Hepatic stellate cell (primary cell): Measurements from ENCODE around the gene UBQLN1.
A peak's percentile ranks its signal among the peaks of the same experiment; 100 is the strongest.
"Not testable (repeated sequence)": the region's sequence is repeated elsewhere in the genome, so short reads cannot be mapped to it uniquely, and the experiment has no call there.

ENCODE experiments used
- DNase-seq: peaks from one replicate; pipeline ENCODE4 v3.0.0; 2011; ENCODE audit warnings: low spot score

UBQLN1 gene

DNA sequence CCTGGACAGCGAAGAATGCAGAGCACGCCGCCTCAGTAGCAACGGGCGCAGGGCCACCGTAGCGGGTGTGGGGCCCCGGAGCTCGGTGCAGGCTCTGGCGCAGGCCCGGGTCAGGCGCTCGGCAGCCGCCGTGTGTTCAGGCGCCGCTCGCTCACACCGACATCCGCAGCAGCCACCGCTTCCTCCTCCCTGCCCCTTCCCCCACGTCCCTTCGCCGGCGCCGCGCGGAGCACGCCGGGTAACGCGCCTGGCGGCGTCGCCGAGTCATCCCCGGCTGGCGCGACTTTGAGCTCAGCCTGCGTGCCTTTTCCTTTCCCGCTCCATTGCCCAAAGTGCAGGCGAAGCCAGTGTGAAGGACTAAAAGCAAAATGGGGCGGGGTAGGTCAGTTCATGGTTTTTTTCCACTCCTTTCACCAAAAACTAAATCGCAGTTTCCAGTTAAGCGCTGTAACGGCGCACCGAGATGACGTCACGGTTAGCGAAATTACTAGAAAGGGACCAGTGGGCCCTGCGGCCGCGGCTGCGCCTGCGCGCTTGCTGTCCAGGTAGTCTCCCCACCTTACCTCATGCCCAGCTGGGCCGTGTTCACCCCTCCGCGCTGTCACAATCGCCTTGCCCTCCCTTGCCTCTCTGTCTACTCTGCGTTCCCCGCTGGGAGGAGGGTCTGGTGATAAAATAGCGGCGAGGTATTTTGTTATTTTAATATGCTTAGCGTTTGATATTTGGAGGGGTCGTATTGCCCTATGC, at the start of gene UBQLN1:
Gene UBQLN1 (minus strand): TSS at position 191 of the 747 bp plus-strand sequence. CDS start 279 bp downstream, outside the sequence.
- peak; percentile 93 for DNase-seq

- DNase-seq = no peak
Observed at GRCh38 chr9:83754383-83754977, 46.7 kb upstream of the UBQLN1 start.

DNA sequence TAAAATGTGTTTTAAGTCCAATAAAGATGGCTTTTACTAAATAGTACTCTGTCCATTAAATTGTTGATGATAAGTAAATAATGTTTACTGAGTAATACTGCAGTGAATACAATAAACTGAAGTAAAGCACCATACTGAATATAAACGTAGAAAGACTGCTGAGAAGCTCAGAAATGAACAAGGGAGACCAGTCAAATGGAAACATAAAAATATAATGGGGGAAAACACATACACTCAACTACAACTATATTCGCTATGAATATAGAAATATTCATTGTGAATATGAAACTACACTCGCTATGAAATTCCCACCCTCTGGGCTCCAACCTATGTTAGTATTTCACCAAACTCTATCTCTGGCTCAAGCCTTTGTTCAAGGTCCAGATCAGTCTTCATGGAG, 41.9 kb upstream of the UBQLN1 start:
- DNase-seq = no peak

- DNase-seq = no peak
Observed at GRCh38 chr9:83744206-83744605, 36.4 kb upstream of the UBQLN1 start.

DNA sequence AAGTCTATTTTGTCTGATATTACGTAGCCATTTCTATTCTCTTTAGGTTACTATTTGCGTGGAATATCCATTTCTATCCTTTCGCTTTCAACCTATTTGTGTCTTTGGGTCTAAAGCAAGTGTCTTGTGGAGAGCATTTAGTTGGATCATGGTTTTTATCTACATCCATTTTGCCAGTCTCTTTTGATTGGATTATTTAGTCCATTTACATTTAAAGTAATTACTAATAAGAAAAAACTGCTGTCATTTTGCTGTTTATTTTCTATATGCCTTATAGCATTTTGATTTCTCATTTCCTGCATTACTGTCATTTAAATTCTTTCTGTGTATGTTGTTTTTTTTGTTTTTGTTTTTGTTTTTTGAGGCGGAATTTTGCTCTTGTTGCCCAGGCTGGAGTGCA, 26.0 kb upstream of the UBQLN1 start:
- DNase-seq = no peak

DNA sequence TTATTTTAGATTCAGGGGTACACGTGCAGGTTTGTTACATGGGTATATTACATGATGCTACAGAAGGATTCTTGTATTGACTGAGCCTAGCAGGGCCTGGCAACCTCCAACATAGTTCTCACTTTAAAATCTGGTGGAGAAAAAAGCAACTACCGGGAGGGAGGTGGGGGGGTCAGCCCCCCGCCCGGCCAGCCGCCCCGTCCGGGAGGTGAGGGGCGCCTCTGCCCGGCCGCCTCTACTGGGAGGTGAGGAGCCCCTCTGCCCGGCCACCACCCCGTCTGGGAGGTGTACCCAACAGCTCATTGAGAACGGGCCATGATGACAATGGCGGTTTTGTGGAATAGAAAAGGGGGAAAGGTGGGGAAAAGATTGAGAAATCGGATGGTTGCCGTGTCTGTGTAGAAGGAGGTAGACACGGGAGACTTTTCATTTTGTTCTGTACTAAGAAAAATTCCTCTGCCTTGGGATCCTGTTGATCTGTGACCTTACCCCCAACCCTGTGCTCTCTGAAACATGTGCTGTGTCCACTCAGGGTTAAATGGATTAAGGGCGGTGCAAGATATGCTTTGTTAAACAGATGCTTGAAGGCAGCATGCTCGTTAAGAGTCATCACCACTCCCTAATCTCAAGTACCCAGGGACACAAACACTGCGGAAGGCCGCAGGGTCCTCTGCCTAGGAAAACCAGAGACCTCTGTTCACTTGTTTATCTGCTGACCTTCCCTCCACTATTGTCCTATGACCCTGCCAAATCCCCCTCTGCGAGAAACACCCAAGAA, 21.0 kb upstream of the UBQLN1 start:
- not testable (repeated sequence) for DNase-seq

DNA sequence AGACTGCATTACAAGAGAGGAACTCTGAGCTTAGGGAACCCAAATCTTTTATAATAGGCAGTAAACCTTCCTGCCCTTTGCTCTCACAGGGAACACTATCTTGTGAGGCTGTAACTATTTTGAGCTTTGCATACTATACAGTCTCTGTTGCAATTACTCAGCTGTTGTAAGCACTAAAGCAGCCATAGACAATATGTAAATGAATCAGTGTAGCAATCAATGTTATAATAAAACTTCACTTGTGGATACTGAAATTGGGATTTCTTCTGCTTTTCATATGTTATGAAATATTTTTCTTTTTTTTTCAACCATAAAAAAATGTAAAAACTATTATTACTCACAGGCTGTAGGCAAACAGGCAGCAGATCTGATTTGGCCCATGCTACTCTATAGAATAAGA, 16.7 kb upstream of the UBQLN1 start:
- no peak for DNase-seq

GRCh38 chr9:83722726-83723495, 15.2 kb upstream of the UBQLN1 start:
- DNase-seq = no peak

DNA sequence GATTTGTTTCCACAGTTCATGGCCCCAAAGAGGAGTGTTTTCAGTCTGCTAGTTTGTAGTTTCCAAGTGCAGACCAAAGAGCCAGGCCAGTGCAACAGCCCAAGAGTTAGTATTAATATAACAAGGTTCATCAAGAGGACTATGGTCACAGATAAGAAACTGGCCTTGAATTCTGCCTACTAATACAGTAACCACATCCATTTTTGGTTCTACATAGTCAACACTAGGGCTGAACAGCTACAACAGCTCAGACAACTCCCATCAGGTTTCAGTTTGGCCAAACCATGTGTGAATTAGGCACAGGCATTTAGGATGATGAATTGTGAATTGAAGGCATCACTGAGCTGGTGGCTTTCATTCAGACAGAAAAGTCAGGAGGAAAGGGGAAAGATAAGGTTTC, 13.8 kb upstream of the UBQLN1 start:
- DNase-seq = no peak

DNA sequence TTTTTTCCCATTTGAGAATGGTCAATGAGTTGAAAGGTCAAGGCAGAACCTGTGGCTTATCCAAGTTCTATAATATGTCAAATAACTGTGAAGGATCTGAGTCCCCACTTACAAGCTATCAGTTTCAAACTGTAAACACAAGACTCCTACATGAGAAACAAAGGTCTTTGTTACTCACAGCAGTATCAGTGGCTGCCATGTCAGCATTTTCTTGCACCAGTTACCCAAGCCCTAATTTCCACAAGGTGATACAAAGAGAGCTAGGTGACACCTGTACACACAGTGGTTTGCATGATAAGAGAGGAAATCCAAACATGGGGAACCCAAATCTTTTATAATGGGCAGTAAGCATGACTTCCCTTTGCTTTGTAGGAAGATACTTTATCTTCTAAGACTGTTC, 8.0 kb upstream of the UBQLN1 start:
- DNase-seq = no peak

DNA sequence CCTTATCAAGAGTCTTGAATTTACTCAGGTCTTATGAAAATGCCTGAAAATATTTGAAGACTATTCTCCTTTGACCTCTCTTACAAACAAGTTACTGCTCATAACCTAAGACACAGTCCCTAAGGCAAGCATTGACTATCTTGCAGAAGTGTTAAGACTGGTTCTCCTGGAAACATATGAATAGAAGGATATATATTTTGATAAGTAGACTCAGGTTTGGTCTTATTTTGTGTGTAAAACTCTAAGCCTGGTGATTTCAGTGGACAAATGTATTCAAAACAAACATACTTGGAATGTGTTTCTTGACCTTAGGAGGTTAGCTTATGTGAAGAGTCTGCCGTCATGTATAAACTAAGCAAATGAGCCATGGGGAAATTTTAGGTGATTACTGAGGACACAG, 7.5 kb upstream of the UBQLN1 start:
- no peak for DNase-seq

DNA sequence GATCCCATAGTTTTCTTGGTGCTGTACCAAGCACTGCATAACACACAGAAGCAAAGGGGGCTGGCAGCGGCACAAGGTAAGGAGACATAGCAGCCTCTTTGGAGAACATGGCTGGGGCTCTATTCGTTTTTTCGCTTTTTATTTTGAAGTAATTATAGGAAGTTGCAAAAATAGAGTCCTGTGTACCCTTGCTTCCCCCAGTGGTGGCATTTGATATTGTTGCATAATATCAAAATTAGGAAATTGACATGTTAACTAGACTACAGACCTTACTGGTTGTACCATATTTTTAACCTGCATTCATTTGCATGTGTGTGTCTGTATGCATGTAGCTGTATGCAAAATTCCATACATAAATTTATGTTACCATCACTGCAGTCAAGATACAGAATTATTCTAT, 6.6 kb upstream of the UBQLN1 start:
- peak; percentile 10 for DNase-seq

DNA sequence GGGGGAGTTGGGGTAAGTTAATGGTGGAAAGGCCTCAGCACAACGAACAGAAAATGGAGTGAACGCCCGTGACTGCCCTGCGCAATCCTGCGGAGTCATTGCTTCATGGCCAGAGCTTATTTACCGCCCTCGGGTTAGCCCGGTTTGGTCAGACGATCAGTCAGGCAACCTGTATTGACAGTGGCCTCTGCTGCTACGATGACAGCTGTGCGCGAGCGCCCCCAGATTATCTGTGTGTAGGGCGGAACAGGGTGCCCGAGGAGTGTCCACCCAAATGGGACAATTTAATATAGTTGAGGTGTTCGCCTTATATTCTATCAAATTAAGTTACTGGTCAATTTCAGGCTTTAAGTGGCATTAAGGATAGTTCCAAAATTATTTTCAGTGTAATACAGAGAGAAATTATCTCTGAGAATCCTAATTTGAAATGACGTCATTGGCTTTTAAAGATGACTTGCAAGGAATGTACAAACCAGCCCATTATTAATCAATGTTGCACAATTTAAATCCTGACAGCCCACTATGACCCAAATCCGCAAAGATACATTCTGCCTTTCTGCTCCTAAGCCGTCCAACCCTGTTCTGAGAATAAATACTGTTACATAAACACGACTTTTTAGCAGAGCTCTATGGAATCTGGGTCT, 879 bp upstream of the UBQLN1 start:
- DNase-seq = peak; percentile 57

DNA sequence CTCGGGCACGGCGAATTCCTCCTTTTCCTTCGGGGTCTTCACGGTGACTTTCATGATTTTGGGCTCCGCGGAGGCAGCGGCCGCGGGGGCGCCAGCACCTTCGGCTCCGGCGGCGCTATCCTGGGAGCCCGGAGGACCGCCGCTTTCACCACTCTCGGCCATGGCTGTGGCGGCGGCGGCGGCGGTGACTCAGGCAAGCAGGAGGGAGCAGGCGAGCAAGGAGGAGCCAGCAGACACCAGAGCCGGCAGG, 315 bp downstream of the UBQLN1 start:
- DNase-seq = peak; percentile 89

GRCh38 chr9:83706676-83707517, 861 bp downstream of the UBQLN1 start:
- peak; percentile 9 for DNase-seq

DNA sequence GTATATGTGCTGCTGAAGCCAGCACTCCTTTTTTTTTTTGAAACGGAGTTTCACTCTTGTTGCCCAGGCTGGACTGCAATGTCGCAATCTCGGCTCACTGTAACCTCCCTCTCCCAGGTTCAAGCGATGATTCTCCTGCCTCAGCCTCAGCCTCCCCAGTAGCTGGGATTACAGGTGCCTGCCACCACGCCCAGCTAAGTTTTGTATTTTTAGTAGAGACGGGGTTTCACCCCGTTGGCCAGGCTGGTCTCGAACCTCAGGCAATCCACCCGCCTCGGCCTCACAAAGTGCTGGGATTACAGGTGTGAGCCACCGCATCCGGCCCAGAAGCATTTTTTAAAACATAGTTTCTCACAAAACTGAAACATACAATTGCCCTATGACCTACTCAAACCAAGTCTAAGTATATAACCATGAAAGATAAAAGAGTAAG, 2.5 kb downstream of the UBQLN1 start:
- DNase-seq = not testable (repeated sequence)

DNA sequence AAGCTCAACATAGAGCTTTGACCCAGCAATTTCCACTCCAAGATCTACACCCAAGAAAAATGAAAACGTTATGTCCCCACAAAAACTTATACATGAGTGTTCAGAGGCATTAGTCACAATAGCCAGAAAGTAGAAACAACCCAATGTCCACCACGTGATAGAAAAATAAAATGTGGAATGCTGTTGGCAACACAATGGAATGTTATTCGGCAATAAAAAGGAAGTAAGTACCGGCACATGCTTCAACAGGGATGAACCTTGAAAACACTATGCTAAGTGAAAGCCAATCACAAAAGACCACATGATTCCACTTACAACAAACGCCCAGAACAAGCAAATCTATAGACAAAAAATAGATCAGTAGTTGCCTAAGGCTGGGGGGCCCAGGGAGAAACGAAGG, 6.0 kb downstream of the UBQLN1 start:
- peak; percentile 40 for DNase-seq

DNA sequence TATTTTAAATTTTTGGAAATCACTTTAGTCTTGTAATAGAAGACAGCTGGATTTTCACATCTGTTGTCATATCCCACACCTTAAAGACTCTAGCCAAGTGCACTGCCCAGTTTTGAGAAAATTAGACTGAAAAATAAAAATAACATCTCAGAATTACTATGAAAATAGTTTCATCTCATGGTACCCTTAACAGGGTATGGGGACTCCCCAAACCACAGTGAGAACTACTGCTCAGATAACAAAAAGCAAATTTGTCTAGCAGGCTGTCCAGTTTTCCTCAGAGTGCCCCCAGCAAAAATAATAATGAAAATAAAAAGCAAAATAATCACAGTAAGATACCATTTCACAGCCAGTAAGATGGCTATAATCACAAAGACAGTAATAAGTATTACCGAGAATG, 6.5 kb downstream of the UBQLN1 start:
- DNase-seq = no peak

GRCh38 chr9:83699615-83700014, 8.1 kb downstream of the UBQLN1 start:
- DNase-seq = no peak

- no peak for DNase-seq
Observed at GRCh38 chr9:83698976-83699585, 8.7 kb downstream of the UBQLN1 start.

DNA sequence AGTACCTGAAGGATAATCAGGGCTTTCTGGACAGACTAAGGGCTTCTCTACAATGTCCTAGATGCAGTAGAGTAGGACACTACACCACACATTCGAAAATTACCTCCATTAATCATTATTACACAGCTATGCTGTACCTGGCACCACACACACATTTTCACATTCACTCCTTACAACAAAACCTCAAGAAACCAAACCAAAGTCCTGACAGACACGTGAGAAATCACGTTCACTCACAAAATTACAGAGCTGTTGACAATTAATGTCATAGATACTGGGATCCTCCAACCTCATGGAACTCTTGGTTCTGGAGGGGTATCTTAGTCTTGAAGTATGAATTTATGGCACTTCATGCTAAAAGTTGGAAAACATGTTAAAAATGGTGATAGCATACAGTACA, 16.3 kb downstream of the UBQLN1 start:
- DNase-seq = no peak
